GM19328 (cell line): ENCODE measurements around the gene AFAP1.

Experiments used
- ATAC-seq: cut with Tn5 transposase; IDR thresholded peaks from one replicate; pipeline ENCODE4 v1.9.1; 2021; ENCODE audit warnings: mild to moderate bottlenecking, moderate library complexity; ENCODE audit not compliant: unreplicated experiment

Gene AFAP1

DNA sequence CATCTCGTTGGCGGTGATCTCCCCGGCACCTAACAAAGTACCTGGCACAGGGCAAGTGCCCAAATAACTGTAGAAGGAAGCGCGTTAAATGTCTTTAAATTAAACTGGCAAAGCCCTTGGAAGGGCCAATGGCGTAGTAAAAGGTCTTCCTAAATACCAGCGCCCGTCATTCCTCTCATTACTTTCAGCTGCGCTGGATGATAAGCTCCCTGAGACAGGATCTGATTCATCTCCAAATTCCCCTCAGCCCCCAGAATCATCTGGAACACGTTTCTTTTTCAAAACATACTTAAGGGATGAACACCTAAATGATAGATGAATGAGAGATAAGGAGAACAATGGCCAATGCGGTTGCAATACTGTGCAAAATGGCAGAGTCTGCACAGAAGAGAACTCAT lies 95.1 kb downstream of the AFAP1 start:
- ATAC-seq = no peak

DNA sequence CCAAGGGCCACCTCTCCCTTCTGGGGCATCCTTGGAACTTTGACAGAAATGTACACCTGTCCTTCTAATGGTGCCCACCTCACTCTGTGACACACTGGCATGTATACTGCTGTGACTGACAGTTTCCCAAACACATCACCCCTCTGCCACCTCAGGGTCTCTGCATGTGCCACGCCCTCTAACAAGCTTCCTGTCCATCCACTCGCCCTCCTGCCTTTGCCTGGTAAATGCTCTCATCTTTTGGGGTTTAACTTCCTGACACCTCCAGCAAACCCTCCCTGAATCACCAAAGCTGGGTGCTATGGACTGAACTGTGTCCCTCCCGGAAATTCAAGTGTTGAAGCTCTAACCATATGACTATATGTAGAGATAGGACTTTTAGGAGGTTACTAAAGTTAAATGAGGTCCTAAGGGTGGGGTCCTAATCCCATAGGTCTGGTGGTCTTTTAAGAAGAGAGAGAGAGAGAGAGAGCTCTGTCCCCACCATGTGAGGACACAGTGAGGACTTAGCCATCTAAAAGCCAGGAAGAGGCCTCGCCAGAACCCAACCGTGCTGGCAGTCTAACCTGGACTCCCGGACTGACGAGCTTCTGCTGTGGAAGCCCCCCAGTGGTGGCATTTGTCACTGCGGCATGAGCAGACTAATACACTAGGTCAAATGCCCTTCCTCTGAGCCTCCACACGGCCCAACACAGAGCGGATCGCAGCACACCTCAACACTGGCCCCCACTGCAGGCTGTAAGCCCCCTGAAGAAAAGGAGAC lies 95.6 kb downstream of the AFAP1 start:
- no peak for ATAC-seq

DNA sequence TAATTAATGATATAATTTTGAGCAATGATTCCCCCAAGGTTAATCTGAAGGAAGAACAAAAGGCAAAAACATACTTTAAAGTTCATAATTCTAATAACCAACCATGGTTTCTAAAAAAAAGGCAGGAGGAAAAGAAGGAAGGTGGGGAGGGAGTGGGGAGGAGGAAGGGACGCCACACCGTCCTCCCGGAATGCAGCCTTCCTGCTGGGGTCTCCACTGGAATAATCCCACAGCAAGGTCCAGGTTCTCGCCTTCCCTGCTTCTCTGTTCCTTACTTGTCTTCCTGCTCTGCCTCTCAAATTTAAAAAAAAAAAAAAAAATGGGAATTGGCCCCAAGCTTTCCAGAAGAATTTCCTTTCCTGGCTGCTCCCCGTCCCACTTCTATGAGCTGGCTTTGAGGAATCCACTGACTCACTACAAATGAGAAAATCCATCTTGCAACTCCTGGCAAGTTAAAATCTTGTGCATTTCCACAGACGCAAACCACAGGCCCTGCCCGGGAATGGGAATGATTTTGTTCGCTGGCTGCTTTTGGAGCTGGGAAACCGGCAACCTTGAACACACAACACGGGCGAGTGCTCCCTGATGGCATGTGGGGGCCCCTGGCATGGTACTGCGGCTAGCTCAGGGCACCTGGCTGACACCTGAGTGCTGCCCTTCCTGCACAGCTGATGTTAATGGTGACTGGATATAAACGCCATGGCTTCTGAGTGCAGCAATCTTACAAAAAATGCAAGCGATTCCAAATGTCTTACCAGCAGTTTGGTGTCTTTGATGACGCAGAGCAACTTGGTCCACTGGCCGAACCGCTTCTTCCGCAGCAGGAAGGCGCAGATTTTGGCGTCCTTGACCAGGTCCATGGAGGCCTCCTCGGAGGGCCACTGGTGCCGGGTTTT lies 97.0 kb downstream of the AFAP1 start:
- ATAC-seq = no peak

DNA sequence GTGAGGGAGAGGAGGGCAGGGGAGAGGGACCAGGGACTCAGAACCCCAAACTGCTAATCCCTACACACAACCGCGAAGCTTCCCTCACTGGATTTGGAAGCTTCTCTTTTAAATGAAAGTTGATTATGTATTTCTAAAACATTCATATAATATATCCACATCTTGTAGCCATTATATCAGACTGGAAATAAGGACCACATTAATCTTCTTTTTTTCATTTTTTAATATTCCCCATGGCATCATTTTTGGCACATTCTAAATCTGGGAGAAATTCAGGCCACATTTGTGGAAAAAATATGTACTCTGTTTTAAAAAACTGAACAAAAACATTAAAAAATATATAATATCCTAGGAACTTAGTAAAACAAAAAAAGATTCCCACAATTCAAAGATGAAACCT lies 97.8 kb downstream of the AFAP1 start:
- ATAC-seq = no peak

DNA sequence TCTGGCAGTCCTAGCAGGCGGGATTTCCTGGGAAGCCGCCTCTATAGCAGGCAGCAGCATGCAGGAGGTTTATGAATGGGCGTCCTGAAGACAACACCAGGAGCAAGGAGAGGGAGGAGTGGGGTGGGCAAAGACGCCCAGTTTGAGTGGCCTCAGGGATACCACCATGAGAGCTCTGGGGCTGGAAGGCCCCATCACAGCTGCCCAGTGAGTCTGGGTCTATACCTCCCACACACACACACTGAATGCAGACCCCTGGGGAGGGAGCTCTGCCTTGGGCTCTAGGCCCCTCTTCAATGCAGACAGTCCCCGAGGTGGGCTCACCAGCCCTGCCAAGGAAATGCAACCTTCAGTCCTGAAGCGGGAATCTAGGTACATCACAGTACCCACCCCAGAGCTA lies 98.6 kb downstream of the AFAP1 start:
- ATAC-seq = no peak

DNA sequence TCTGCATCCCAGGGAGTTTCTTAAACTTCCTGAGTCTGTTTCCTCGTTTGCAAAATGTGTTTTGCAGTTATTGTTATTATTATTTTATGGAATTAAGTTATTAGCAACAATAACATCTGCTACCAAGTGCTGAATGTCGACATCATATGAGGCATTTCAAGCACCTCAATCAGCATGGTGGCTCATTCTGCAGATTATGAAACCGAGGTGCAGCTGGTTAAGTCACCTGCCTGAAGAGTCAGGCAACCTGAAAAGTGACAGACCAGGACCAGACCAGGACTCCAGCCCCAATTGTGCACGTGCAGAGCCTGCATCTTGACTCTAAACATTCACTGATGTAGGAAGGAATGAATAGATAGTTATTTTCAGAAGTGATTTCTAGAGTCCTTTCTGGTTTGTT lies 99.8 kb downstream of the AFAP1 start:
- ATAC-seq = no peak

DNA sequence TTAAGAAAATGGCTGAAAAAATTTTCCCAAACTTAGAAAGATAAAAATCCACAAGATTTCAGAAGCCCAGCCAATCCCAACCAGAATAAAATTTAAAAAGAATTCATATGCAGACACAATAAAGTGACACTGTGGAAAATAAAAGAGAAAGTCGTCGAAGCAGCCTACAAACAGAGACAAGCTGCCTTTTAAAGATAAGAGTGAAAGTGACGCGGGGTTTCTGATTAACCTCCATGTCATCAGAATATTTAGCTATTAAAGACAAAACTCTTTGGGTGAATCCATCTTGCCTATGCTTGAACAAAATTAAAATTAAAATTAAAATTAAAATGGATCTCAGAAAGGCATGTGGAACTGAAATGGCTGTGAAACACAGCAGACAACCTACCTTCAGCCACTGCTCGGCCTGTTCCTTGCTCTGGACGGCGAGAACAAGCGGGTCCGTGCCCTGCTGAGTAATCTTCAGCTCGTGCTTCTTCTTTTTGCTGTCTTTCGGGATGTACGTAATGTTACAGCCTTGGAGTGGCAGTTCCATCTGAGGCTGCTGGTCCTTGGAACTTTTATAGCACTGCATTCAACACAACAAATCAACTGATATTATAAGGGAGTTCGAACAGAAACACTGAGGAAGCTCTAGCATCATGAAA lies 101.4 kb downstream of the AFAP1 start:
- ATAC-seq = no peak

DNA sequence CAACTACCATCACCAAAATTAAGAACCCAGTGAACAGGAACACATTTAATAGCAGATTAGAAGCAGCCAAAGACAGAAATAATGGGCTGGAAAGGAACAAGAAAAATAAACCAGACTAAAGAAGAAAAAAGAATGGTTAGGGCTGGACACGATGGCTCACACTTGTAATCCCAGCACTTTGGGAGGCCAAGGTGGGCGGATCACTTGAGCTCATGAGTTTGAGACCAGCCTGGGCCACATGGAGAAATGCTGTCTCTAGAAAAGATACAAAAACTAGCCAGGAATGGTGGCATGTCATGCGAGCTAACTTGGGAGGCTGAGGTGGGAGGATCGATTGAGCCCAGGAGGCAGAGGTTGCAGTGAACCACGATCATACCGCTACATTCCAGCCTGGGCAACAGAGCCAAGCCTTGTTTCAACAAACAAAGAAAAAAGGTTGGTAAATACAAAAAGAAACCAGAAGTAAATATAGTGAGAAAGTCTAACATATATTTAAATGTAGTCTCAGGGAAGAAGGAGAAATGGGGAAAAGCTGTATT lies 102.0 kb downstream of the AFAP1 start:
- no peak for ATAC-seq

DNA sequence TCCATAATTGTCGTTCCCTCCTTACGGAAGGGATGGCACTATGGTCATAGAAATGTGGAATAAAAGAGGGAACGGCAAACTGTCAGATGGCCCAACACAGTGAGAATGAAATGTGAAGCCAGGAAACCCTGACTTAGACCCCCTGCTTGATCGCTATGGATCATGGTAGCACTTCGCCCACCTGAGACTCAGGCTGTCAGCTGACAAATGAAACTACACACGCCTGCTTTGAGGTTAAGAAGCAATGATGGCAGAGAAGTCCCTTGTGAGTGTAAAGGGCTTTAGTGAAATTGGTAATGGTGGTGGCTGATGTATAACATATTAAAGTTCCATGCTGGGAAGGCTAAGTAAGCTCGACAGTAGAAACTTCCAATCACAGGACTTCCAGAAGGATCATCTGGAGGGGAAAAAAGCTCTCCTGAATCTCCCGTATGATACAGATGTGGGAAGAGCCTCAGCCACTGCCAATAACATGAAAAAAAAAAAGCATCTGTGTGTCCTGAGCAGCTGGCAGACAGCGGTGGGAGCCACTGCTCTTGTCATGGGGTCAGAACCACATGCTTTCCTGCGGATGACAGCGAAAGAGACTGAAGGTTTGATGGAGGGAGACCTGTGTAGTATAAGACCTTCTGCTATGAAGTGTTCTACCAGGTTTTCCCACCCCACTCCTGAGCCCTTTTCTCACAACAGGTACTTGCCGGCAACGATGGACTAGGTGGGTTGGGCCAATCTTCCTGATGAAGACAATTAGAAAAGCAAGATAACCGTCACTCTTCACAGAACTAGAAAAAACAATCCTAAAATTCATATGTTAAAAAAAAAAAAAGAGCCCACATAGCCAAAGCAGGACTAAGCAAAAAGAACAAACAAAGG lies 107.6 kb downstream of the AFAP1 start:
- ATAC-seq = no peak

DNA sequence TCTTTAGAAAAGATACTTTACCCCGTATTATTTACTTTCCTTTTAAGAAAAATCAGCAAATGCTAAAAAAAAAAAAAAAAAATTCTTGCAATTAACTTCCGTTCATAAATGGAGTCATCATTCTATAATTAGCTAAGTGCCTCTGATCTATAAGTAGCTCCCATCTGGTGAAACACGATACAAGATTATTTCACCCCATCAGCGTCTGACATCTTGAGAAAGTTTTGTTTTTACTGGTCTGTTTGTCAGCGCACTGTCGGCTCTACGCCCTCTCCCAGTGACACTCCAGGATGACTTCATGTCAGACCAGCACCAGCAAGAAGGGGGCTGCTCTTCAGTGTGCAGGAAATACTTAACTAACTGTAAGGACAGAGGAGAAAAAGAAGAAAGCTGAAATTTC lies 108.3 kb downstream of the AFAP1 start:
- no peak for ATAC-seq

DNA sequence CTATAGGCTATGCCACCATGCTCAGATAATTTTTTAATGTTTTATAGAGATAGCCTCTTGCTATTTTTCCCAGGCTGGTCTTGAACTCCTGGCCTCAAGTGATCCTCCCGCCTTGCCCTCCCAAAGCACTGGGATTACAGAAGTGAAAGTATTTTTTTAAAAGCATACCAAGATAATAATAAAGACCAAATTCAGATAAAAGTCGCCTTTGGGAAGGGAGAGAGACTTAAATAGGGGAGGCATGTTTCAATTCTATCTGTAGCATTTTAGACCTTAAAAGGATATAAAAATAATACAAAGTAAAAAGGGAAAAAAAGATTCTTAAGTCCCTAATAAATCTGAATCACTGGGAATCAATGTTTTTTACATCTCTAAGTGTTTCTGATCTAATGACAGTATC lies 108.9 kb downstream of the AFAP1 start:
- no peak for ATAC-seq

DNA sequence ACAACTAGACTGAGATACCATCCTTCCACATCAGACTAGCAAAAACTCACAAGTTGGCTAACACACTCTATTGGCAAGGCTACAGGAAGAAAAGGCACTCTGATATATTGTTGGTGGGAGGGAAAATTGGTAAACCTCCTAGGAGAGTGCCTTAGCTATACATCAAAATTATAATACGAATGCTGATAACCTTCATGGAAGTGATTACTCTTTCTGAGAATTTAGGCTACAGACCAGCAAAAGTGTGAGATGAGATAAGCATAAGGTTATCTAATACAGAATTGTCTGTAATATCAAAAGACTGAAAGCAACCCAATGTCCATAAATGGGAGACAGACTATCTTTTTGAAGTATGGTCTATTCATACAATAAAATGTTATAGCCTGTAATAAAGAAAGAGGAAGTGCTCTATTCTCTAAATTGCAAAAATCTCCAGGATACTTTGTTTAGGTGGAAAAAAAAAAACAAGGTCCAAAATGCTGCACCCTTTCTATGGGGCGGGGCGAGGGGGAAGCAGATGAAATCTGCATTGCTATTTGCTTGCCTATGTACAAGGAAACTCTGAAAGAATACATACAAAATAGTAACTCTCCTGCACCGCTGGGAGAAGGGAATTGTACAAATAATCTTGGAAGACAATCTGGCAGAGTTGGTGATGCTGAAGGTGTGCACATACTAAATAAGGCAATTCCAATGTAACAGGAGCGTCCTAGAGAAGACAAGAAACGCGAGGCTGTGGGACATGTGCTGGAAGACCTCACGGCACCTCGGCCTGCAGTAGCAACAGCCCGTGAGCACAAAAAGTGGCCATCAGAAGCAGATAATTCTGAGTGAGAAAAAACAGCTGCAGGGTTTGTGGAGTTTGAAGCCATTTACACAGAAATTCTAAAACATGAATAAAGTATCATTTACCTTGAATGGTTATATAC lies 109.7 kb downstream of the AFAP1 start:
- no peak for ATAC-seq

DNA sequence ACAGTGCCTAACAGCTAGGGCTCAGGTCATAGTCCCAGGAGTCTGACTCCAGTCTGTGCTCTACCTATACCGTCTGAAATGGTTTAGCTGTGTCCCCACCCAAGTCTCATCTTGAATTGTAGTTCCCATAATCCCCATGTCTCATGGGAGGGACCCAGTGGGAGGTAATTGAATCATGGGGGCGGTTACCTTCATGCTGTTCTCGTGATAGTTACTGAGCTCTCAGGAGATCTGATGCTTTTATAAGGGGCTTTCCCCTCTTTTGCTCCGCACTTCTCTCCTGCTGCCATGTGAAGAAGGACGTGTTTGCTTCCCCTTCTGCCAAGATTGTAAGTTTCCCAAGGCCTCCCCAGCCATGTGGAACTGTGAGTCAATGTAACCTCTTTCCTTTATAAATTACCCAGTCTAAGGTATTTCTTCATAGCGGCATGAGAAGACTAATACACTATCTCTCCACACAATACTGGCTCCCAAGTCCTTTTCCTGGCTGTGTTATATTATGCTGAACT lies 110.8 kb downstream of the AFAP1 start:
- no peak for ATAC-seq

DNA sequence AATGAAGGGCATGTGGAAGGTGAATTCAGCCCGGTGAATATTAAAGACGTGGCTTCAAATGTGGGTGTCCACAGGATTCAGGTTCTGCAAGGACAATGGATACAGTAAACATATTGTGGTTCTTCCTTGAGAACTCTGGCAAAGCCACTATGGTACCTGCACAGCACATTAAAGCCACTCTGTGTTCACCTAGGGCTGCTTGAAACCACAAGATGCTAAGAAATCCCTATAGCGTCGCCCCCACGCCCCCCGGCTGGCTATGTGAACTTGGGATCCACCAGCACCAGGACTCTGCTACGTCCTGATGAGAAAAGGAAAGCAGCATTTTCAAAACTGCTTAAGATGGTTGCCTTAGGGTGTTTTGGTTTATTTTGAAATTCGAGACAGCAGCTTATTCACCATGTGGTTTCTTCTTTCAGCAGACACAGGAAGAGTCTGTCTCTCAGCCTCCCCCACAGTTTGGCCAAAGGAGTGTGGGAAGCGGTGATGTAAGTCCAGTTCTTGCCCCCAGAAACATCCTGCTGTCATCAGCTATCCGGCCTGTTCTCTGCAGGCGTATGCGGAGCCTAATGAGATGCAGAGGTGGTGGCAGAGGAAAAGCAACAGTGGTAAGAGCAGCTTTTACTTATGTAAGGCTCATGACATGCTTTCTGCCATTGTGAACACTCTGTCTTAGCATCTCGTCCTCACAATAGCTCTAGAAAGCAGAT lies 111.5 kb downstream of the AFAP1 start:
- no peak for ATAC-seq

DNA sequence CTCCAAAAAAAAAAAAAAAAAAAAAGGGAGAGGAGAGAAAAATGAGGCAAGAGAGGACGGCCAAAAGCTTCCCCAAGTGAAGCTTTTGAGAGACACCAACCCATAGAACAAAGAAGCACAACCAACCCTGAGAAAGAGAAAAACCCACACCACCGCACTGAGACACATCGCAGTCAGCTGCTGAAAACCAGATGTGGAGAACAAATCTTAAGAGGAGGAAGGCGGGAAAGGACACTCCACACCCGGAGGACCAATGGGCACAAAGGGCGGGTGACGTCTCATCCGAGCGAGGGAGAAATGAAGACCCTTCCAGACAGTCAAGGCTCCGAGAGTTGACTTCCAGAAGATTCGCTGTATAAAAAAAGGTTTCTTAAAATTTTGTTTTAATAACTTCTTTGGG lies 112.1 kb downstream of the AFAP1 start:
- ATAC-seq = no peak

DNA sequence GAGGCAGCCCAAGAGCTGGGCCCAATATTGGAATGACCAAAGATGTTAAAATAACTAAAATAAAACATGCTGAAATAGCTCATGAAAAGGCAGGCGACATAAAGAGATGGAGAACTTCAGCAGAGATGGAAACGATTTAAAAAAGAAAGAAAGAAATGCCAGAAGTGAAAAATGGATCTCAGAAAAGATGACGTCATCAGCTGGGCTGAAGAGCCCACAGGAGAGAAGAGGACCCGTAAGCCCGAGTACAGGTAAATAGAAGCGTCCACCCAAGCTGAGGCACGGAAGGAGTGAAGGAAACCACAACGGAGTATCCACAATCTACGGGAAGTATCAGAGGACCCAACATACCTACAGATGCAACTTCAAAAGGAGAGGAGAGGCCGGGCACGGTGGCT lies 112.8 kb downstream of the AFAP1 start:
- no peak for ATAC-seq

DNA sequence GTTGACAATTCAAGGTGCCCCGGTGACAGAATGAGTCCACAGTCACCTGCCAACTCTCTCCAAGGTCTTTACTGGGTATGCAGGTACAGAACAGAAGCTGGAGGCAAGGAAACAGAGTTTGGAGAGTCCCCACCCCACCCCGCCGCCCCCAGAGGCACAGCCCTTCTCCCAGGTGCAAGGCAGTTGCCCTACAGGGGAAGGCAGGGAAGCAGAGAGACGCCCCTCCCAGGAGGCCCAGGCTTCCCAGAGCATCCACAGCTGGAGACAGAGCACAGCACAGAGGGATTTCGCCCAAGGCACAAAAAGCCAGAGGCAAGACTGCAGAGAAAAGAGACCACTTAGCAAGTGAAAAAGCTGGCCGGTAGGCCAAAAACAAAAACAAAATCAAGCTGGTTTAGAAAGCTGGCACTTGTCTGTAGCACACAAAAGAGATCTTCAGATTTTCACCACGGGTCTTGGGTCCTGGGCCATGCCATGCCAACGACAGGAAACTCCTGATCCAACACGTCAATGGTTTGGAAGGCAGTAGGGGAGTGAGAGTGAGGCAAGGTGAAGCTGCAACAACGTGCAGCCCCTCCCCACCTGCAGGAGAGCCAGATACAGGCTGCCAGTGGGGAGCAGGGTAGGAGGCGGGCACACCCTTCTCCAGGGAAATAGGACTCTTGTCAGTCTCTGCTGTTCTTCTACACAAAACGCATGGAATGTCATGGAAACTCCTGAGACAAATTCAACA lies 113.3 kb downstream of the AFAP1 start:
- no peak for ATAC-seq

DNA sequence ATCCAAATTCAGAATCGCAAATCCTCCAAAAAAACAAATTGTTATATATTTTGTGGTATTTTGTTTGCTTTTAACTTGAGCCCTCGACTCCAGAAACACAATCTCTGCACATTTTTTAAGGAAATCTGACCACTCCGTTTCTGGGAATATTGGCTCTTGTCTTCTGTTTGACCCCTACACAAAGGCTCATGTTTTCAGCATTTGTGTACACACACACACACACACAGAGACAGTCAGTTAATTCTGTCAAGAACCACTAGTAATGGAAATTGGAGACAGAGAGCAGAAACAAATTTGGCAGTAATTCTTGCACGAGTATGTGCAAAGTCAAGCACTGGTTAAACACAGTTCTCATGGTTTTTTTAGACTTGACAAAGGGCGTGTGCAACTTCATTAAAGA lies 115.4 kb downstream of the AFAP1 start:
- no peak for ATAC-seq
